ENCODE data around the gene ZNF780A.
"Not testable (repeated sequence)": the region's sequence is repeated elsewhere in the genome, so short reads cannot be mapped to it uniquely, and the experiment has no call there.

ZNF780A gene

DNA sequence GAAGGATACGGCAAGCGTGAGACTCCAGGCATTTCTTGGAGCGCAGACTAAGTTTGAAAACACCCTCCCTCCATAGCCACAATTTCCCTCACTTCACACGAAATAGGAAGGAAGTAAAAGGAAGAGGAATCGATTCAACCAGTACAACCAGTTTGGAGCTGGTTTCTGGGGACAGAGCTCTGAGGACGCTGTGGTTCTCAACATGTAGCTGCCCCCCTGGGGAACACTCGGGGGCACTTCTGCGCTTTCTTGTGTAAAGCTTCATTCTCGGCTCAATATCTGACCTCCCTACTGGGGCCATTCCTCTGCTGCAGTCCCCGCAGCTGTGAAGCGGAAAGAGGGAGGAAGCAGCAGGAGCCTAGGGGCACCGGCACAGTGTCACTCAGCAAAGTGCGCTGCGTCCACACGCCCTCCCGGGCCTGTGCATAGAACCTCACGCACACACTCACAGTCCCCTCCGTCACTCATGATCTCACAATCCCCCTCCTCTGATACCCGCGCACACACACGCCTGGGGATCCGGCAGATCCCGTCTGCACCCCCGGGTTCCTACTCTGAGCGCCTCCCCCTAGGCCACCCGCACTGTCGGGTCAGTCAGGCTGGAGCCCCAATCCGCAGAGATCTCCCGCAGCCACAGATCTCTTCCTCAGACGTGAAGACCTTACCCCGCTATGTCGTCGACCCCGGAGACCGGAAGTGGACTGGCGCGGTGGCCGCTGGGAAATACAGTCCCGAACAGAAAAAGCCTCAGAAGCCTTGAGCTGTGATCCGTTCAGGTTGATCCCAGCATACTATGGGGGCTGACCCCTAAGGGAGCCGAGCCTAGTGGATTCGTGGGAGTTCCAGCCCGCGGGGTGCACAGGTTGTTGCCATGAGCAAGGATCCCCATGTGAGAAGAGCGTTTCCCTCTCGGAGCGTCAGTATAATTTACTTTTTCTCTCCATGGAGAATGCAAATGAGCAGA is at the start of gene ZNF780A:
ZNF780A (minus strand) TSS at position 703 of the 964 bp plus-strand sequence. CDS start 6,190 bp downstream, outside the sequence.
- peak; percentile 66 for DNase-seq

DNA sequence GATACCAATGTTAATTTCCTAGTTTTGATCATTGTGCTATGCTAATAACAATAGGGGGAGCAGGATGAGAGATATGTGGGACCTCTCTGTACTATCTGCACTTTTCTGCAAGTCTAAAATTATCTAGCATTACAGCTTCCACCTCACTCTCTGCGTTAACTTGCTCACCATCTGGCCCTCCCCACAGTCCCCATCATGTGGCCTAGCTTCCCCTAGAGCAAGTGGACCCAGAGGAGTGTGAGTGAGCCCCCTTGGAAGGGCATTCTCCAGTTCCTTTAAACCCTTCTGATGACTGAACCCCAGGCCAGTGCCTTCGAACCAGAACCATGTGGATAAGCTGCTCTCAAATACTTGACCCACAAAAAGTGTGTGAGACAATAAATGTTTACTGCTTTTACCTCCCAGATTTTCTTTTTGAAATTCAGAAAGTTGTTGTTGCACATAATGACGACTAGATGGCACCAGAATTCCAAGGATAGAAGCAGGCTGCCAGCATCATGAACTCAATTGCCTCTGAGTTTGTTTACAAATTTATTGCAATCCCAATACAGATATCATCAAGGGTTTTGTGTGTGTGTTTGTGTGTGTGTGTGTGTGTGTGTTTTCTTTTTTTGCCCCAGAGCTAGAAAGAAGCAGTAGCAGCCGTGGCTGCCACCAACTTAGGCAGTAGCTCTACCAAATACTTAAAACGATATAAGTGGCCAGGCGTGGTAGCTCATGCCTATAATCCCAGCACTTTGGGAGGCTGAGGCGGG is 49.0 kb upstream of the ZNF780A start:
- no peak for DNase-seq

DNA sequence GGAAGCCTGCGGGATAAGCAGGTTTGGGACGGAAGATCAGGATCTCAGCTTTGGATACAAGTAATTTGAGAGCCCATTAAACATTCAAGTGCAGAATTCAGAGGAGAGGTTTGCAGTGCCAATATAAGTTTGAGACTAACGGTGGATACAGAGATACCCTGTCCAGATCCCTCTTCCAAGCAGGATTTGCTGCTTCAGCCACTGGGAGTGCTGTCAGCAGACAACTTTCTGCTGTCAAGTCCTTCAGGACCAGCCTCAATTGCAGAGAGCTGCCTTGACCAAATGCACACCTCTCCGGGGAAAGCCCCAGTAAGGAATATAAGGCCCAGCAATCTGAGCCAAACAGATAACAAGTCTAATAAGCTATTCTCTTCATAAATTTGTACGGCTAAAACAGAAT is 46.1 kb upstream of the ZNF780A start:
- no peak for DNase-seq

DNA sequence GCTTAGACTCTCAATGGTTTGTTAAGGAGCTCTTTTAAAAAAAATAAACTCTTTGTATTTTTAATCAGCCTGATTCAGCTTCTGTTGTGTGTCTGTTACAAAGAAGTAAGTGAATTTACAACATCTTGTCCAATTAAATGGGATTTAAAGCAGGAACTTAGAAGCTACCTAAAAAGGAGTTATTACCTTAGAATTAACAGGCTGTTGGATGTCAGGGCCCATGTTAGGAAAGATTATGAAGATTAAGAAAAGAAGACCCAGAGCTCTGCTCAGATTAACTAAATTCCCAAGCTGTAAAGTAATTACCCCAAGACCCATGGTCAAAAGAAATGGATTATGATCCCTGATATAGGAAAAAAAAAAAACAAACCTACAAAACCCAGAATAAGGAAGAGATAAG is 44.1 kb upstream of the ZNF780A start:
- DNase-seq = no peak

DNA sequence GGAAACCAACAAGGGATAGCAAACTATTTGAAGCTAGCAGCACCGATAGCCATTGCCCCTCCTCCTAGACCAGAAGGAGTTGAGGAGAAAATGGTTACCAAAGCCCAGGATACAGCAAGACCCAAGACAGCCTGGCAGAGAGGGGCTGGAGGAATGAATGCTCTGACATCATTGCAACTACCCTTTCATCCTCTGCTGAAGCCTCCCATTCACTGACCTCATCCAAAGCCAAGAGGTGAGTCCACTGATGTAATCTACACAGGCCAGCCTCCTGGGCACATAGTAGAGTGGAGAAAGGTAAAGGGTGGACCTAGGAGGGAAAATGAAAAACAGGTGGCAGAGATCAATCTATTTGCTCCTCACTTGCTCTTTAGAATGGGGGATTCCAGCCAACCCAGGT is 42.7 kb upstream of the ZNF780A start:
- no peak for DNase-seq

DNA sequence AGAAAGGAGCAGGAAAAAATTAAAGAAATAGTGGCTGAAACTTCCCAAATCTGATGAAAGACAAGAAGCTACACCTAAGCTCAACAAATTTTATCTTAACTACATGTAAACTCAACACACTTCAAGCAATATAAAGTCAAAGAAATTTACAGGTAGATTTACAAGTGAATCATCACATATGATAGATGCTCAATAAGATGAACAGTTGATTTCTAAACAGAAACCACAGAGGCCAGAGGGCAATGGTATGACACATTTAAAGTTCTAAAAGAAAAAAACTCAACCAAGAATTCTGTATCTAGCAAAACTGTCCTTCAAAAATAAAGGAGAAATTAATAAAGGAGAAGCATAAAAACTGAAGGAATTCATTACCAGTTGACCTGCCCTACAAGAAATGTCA is 39.3 kb upstream of the ZNF780A start:
- DNase-seq = no peak

DNA sequence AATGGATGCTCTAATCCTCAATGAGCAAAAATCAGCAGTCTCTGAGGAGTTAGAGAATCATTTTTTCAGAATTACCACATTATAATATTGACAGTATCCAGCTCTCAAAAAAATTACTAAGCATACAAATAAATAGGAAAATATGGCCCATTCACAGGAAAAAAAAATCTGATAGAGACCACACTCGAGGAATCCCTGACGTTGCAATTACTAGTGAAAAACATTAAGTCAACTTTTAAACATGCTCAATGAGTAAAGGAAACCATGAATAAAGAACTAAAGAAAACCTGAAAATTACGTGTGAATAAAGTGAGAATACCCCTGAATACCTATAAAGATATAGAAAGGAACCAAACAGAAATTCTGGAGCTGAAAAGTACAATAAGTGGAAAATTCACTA is 38.7 kb upstream of the ZNF780A start:
- DNase-seq = no peak

DNA sequence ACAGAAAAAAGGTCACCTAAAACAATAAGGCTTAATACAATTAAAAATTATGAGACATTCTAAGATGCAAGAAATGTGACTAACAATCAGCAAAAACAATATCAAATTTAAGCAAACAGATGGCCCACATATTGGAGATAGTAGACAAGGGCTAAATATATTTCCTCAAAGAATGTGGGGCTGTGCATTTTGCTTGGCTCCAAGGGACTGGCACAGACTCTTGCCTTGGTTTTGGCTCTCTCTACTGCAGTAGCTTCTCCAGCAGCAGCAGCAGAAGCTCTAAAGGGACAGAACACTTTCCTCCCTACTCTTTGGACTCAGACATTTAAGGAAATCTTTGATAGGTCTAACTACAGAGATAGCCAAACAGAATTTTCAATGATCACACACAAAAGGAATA is 38.2 kb upstream of the ZNF780A start:
- no peak for DNase-seq

DNA sequence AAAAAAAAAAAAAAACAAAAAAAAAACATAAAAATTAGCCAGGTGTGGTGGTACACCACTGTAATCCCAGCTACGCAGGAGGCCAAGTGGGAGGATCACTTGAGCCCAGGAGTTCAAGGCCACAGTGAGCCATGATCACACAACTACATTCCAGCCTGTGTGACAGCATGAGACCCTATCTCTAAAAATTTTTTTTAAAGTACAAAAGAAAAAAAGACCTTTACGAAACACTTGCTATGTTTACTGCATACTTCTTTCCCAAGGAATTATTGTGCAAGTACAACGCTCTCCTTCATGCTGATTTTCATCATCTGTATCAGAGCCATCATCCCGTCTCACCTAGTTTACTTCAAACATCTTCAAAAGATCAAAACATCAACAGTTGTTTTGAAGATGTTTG is 28.6 kb upstream of the ZNF780A start:
- no peak for DNase-seq

DNA sequence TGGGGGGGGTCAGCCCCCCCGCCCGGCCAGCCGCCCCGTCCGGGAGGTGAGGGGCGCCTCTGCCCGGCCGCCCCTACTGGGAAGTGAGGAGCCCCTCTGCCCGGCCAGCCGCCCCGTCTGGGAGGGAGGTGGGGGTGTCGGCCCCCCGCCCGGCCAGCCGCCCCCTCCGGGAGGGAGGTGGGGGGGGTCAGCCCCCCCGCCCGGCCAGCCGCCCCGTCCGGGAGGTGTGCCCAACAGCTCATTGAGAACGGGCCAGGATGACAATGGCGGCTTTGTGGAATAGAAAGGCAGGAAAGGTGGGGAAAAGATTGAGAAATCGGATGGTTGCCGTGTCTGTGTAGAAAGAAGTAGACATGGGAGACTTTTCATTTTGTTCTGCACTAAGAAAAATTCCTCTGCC is 27.9 kb upstream of the ZNF780A start:
- DNase-seq = not testable (repeated sequence)

DNA sequence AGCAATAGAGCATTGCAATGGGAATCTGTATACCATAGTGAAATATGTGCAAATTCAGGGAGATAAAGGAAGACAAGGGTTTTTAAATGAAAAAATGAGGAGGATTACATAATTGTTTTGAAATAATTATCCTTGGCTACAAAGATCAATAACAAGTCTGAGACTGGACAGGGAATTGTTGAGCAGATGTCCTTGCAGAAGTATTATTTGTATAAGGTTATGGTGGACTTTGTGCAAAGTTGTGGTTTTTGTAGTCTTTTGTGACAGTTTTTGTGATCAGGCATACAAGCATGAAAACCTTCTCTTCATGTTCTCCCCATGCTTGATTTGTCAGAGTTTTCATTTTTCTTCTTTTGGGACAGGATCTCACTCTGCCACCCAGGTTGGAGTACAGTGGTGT is 25.3 kb upstream of the ZNF780A start:
- no peak for DNase-seq

DNA sequence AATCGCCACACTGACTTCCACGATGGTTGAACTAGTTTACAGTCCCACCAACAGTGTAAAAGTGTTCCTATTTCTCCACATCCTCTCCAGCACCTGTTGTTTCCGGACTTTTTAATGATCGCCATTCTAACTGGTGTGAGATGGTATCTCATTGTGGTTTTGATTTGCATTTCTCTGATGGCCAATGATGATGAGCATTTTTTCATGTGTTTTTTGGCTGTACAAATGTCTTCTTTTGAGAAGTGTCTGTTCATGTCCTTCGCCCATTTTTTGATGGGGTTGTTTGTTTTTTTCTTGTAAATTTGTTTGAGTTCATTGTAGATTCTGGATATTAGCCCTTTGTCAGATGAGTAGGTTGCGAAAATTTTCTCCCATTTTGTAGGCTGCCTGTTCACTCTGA is 23.4 kb upstream of the ZNF780A start:
- DNase-seq = not testable (repeated sequence)

DNA sequence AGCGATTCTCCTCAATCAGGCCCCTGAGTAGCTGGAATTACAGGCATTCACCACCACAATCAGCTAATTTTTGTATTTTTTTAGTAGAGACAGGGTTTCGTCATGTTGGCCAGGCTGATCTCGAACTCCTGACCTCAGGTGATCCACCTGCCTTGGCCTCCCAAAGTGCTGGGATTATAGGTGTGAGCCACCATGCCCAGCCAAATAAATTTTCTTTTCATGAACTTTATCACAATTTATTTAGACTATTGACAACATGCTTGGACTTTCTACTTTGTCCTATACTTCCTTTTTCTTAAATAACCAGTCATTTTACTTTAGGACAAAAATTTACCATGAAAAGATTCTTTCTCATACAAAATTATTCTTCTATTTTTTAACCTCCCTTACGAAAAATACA is 21.5 kb upstream of the ZNF780A start:
- not testable (repeated sequence) for DNase-seq

DNA sequence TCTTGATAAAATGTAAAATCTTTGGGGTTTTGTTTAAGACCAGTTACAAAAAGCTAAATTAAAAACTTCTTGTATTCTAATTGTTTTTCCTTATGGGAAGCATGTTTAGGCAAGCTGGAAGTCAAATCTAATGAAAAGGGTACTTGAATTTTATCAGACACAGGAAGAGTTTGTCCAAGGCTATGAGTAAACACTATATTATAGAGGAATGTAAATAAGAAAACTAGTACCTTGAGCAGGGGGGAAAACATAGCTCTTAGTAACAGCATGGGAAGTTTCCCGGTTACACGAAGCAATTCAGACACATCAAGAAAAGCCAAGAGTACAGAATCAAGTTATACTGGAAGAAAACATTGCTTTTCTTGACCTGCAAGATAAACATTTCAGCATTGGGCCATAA is 19.8 kb upstream of the ZNF780A start:
- no peak for DNase-seq

DNA sequence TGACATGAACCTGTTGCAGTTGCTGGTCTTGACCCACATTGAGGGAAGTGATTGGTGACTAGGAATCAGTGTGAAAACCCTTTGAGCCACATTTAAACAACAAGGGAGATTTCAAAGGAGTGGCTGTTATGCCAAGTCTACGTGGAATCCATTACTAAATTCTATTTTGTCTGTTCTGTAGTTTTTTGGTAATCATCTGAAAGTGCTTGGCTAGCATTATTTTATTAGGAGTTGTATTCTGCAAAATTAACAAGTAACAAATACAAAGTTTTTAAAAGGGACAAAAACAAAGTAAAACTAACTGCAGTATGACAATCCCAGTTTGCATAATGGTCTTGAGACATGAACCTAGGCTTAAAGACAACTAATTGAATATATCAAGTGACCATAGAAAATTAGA is 14.0 kb upstream of the ZNF780A start:
- DNase-seq = no peak

DNA sequence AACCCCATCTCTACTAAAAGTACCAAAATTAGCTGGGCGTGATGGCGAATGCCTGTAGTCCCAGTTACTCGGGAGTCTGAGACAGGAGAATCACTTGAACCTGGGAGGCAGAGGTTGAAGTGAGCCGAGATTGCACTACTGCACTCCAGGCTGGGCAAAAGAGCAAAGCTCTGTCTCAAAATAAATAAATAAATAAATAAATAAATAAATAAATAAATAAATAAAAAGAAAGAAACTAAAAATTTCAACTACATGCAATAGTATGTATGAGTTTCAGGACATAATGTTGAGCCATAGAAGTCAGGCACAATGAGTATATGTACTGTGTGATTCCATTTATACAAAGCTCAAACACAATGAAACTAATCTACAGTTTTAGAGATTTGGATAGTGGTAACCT is 12.9 kb upstream of the ZNF780A start:
- no peak for DNase-seq

DNA sequence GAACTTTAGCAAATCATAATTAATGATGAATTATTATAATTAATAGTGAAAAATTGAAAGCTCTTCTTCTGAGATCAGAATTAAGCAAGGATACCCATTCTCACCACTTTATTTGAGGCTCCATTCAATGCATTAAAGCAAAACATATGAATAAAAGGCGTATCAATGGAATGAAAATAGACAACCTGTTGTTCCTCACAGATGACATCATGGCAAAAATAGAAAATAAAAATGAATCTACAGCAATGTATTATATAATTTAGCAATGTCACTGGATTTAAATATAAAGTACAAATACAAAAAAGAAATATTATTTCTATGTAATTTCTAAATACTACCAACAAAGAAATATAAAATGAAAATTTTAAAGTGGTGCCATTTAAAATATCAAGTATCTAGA is 11.1 kb upstream of the ZNF780A start:
- DNase-seq = no peak

DNA sequence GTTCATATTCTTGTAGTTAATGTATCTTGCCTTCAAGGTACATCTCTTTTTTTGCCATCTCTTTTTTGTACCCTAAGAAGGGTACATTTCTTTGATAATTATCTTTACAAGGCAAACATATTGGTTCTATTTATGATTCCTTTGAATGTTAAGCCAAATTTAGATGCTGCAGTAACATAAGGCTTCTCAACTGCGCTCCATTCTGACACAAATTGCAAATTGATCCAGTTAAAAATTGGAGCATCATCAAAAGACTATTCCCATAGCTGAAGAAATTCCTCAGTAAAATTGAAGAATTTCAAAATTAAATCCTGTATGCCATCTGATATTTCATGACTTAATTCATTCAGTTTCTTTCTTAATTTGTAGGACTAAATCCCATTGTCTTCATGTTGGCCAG is 2.7 kb upstream of the ZNF780A start:
- DNase-seq = no peak

DNA sequence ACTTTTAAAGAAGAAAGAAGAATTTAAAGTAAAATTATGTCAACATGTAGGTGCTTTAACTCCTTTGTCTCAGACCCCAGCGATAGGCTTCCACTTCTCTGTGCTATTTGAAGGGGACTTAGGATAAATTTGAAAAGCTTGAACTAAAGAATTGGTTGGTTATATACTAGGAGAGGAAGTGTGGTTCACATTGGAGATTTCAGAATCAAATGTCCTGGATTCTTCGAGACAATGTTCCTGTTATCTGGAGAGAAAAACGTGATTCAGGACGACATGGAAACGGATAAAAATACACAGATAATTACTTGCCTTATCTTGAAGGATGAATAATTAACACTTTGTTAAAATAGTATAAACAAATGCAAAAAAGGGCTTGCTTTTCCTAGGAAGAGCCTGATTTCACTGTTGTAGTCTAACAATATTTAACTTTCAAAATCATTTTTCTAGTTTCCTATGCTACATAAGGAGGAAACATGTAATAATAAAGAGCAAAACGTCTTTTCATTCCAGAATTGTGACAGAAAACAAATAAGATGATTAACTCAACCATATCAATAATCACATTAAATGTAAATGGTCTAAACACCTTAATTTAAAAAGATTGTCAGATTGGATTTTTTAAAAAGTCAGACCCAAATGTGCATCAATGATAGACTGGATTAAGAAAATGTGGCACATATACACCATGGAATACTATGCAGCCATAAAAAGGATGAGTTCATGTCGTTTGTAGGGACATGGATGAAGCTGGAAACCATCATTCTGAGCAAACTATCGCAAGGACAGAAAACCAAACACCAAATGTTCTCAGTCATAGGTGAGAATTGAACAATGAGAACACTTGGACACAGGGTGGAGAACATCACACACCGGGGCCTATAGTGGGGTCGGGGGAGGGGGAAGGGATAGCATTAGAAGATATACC is 724 bp upstream of the ZNF780A start:
- no peak for DNase-seq

DNA sequence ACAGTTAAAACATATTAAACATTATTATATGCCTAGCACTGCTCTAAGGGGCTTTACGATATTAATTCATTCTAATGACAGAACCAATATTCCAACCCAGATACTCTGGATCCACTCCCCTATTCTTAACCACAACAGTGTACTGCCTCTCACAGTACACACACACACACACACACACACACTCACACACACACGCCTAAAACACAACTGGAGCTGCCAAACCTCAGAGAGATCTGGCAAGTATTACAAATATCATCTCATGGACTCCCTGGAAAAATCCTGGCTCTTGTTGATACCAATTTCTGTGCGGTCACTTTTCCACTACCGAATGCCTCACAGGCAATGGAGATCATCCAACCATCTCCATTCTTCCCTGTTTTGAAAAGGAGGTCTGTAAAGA is 1.3 kb downstream of the ZNF780A start:
- DNase-seq = no peak

DNA sequence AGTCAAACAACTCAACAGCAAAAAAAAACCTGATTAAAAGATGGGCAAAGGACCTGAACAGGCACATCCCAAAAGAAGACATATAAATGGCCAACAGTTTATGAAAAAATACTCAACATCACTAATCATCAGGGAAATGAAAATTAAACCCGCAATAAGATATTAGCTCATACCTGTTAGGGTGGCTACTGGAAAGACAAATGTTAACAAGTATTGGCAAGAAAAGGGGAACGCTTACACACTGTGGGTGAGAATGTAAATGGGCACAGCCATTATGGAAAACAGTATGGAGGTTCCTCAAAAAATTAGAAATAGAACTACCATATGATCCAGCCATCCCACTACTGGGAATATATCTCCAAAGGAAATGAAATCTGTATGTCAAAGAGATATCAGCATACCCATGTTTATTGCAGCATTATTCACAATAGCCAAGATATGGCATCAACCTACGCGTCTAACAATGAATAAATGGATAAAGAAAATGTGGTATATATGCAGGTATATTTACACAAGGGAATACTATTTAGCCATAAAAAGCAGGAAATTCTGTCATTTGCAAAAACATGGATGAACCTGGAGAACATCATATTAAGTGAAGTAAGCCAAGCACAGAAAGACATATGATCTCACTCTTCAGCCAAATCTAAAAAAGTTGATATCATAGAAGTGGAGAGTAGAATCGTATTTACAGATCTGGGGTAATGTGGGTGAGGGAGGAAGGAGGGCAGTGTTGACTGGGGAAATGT is 2.3 kb downstream of the ZNF780A start:
- DNase-seq = no peak

DNA sequence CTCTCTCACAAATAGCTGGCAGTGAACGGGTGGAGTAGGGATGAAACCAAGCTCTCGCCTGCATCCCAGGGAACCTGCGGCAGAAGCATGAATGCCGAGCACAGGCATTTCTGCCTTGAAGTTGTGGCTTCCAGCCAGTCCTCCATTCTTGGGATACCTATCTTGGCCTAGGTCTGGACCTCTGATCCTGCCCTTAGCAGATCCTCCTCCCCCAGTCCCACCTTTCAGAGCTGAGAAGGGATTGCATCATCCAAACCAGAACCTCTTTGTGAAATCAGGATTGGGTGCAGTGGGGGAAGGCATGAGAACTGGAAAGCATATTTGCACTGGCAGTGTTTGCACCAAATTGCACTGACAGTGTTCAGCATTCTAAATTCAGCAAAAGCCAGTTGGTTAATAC is 5.8 kb downstream of the ZNF780A start:
- no peak for DNase-seq
